ENCODE data around the gene OR51D1.

OR51D1 gene, protein sequence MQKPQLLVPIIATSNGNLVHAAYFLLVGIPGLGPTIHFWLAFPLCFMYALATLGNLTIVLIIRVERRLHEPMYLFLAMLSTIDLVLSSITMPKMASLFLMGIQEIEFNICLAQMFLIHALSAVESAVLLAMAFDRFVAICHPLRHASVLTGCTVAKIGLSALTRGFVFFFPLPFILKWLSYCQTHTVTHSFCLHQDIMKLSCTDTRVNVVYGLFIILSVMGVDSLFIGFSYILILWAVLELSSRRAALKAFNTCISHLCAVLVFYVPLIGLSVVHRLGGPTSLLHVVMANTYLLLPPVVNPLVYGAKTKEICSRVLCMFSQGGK

DNA sequence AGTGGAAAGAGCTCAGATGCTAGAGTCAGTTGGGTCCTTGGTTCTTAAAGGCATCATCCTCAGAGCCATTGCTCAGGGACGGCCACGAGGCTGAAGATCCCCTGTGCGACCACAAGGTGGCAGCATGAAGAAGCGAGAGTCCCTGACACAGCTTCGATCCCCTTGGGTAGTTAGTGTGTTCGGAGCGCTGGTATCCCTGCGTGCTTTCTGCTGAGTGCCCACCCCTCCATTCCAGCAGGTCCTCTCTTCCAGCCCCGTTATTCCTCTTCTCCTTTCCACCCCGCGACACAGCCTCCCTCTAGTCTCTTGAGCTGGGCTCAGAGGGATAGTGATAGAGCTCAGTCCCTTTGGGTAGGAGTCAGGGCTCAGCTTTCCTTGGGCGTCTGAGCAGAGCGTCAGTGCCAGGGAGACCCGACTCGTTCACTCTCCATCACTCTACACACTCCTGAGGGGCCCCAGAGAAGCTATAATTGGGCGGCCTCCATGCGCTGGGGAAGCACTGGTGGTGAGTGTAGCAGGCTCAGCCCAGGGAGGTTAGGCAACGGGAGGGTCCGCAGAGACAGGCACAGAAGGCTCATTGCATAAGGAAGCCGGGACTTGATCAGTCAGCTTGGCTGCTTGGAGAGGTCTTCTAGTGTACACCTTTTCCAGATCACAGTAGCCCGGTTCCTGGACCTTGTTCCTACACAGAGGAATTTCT, at the start of gene OR51D1:
TSS of gene OR51D1 (plus strand) at position 516 of the 700 bp plus-strand sequence. CDS start 2,314 bp downstream, outside the sequence.
- DNase-seq (ENCODE audit: low read depth) = peak; percentile 44

DNA sequence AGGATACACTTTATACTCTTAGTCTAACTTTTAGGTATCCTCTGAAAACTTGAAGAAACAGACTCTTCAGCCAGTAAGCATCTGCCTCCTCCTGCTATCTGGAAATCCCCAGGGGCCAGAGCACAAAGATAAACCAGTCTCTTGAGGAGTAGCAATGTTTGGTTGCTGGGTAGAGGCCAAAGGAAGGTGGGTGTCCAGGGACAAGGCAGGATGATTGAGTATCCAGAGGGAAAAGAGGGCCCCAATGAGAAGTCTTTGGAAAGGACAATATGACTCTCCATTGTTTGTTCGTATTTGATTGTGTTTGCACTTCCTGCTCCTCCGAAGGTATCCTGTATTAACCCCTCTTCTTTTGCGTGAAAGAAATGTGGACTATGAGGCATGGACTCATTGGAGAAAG, 48.3 kb upstream of the OR51D1 start:
- DNase-seq (ENCODE audit: low read depth) = no peak

GRCh38 chr11:4593739-4594138, 43.5 kb upstream of the OR51D1 start, which contains the start of gene OR52I1:
TSS of gene OR52I1 (plus strand) at chr11:4594039. CDS start at chr11:4594039, 0 bp downstream.
- no peak for DNase-seq (ENCODE audit: low read depth)

- DNase-seq (ENCODE audit: low read depth) = no peak
Measured at GRCh38 chr11:4605057-4605456, 32.2 kb upstream of the OR51D1 start.

DNA sequence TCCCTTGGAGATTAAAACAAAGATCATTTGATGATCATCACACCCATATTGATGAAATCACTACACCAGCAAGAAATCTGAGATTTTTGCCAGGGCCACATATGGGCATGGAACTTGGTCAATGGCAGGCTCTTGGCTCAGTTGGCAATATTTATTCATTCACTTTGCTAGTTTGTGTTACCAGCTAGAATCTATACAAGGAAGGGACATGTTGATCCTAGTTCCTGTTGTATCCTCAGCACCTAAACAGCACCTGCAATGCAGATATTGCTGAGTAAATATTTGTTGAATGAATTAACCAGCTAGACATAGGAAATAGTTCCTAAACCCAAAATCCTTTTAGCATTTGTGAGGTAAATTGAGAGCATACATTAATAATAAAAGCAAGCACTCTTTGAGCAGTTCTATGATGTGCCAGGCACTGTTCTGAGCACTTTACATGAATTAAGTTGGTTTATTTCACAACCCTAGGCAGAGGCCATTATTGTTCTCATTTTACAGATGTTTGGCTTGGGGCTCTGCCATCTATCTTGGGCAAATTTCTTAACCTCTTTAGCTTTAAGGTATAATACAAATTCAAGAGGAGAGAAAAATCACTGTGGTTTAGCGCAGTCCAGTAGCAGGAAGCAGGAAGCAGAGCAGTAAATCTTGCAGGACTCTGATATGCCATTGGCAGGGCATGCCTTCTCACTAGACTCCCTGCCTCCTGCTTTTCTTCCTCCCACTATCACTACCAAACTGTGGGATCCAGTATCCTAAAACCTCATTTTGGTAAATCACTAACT, 30.9 kb upstream of the OR51D1 start:
- no peak for DNase-seq (ENCODE audit: low read depth)

DNA sequence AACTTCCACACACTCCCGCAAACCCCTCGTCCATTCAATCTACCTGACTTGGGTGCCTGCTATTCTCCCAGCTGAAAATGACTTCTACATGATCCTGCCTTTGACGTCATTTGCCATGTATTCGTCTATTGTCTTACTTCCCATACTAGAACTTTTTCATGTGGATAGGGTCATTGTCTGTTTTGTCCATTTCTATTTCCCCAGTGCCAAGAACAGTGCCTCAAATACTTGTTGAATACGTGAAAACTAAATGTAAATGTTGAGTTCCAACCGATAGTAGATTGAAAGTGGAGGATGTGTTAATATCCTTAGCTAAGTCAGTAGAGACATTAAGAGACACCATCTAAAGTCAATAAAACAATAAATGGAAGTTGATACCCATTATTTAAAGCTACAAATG, 30.2 kb upstream of the OR51D1 start:
- DNase-seq (ENCODE audit: low read depth) = no peak

GRCh38 chr11:4607781-4608666, 29.3 kb upstream of the OR51D1 start, which contains the start of gene TRIM68:
TSS of gene TRIM68 (minus strand) at chr11:4608231. CDS start at chr11:4605504, 2,727 bp downstream.
- DNase-seq (ENCODE audit: low read depth) = peak; percentile 90

DNA sequence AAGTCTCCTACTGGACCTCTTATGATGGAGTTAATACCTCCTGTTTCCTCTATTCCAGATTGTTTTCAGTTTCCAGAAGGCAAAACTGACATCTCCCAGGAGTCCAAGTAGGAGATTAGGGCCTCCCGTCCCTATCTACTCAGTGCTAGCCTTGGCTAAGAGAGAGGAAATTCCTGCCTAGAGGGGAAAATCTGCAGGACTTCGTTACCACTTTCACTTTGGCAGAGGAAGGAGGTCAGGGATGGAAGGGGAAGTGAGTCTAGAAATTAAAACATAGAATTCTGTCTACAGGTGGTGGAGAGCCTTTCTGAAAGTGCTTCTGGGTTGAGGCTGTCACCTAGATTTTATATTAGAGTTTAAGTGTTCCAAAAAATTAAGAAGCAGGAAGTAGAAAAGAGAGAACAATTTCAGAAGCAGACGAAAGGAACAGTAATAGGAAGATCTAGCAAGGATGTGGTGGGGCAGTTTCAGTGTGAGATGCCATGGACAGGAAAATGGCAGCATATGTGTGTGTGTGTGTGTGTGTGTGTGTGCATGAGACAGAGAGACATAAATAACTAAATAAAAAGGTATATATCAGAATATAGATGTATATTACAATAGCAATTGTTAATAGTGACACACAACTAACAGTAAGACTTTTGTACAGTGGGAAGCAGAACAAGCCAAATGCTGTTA, 26.9 kb upstream of the OR51D1 start:
- no peak for DNase-seq (ENCODE audit: low read depth)

- no peak for DNase-seq (ENCODE audit: low read depth)
Measured at GRCh38 chr11:4611986-4612385, 25.3 kb upstream of the OR51D1 start.

DNA sequence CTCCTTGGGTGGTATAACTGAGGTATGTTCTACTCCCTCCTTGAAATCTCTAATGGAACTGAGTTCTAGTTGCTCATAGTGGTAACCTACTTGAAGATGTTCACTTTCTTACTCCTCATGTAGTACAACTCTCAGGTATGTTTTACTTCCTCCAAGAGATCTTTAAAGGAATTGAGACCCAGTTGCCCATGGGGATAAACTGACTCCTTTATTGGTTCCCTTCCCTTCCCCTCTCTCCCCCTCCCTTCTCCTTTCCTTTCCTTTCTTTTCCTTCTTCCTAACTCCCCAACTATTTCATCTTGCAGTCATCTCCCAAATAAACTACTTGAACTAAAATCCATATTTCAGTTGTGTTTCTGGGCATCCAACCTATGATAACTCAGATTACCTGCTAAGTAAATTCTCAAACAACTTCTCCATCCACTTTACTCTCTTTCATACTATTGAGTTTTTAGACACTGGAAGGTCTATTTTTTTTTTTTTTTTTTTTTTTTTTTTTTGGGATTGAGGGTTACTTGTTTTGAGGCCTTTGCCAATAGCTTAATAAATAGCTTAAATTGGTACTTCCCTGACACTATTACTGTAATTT, 21.3 kb upstream of the OR51D1 start:
- DNase-seq (ENCODE audit: low read depth) = no peak

DNA sequence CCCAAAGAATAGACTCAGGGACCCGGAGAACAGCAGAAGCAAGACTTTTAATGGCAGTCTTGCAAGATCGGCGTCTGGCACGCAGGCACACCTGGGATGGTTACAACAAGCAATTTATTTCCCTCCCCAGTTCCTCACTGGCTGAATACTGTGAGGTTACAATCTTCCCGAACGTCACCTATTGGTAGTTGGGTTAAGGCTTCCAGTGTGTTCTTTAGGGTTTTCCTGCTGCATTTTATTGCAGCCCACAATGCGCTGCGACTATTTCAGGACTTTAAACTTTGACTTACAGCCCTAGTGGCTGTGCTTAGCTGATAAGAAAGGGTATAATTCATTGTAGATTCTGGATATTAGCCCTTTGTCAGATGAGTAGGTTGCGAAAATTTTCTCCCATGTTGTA, 17.8 kb upstream of the OR51D1 start:
- no peak for DNase-seq (ENCODE audit: low read depth)

- DNase-seq (ENCODE audit: low read depth) = no peak
Measured at GRCh38 chr11:4626207-4627099, 10.8 kb upstream of the OR51D1 start.

DNA sequence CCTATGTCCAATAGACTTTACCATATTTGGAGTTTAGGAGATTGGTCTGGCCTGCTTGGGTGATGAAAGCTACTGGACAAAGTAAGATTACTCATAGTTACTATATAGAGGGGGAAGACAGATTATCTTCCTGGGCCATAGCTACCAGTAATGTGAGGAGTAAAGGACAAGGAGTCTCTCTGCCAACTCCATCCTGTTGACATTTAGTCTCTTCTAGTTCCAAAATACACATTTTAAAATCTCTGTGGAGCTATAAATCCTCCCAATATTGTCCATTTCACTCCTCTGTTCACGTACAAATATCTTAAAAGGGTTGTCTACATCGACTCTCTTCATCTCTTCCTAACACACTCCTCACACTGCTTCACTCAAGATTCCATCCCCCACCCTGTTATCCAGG, 1.1 kb upstream of the OR51D1 start:
- no peak for DNase-seq (ENCODE audit: low read depth)

DNA sequence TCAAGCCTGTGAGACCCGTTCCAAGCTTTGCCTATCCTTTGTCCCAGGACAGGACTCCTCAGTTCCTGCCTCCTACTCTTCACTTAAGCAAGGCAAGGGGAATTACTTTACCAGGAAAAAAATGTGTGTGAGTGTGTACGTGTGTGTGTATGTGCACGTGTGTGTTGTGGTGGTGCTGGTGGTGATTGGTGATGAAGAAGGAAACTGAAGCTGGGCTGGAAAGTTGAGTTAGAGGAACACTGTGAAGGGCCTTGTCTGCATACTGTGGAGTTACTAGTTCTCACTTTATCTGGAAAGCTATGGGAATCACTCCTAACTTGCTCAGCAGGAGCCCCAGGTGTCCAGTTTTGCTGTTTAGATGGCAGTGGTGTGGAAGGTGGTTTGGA, 378 bp downstream of the OR51D1 start:
- no peak for DNase-seq (ENCODE audit: low read depth)

- no peak for DNase-seq (ENCODE audit: low read depth)
Measured at GRCh38 chr11:4639931-4640330, 2.7 kb downstream of the OR51D1 start.

GRCh38 chr11:4641501-4641900, 4.2 kb downstream of the OR51D1 start:
- no peak for DNase-seq (ENCODE audit: low read depth)

DNA sequence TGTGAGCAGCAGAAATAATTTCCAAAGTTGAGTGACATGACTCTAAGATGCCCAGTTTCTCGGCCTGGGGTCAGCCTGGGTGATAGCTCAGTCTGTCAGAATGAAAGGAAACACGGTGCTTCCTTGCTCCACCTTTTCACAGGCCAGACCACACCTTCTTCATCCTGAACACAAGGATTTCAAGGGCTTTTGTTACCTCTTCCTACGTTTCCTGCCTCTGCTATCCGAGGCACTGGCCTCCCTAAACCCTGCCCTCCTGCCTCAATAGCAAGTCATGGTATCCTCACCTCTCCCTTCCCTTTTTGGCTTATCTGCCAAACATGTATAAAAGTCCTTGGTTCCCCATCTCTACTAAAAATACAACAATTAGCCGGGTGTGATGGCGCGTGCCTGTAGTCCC, 4.8 kb downstream of the OR51D1 start:
- DNase-seq (ENCODE audit: low read depth) = no peak

GRCh38 chr11:4643076-4643475, 5.8 kb downstream of the OR51D1 start:
- DNase-seq (ENCODE audit: low read depth) = no peak

- DNase-seq (ENCODE audit: low read depth) = no peak
Measured at GRCh38 chr11:4643682-4644081, 6.4 kb downstream of the OR51D1 start, which contains the start of gene OR51E1. TSS of gene OR51E1 (plus strand) at chr11:4643982. CDS start at chr11:4652527, 8,545 bp downstream.
